ENCODE results near the gene COG8. TPM values are rescaled to one million over a fixed set of nuclear protein-coding genes. Genes with fewer than 3 reads are reported as not detected.
"Not testable (repeated sequence)": the region's sequence is repeated elsewhere in the genome, so short reads cannot be mapped to it uniquely, and the experiment has no call there.

Gene COG8
- total and polyA plus RNA-seq, 2 donors (not counting 3 experiments of a cell fraction or from before 2014, with no cell fraction given): 29.0 to 31.6 TPM

GRCh38 chr16:69360070-69360469 is 20.7 kb upstream of the COG8 start:
- FAIRE-seq; CTCF ChIA-PET; H3K4me3 ChIP-seq (replicated peaks in 1 of 3; ENCODE audit: insufficient read depth in 1 of 3, low read depth in 1 of 3, low read length in 3 of 3); H3K27me3 ChIP-seq (ENCODE audit: control insufficient read depth in 2 of 2, insufficient read depth in 2 of 2, low read length in 2 of 2); dilution Hi-C loops (cut with MboI; ENCODE audit: extremely low pct_ligation_motif_present, low sequenced_read_pairs); H3K4me1 ChIP-seq (ENCODE audit: control insufficient read depth, extremely low read depth, insufficient read depth, low read length); POLR2A ChIA-PET; H3K9me3 ChIP-seq (replicated peaks; ENCODE audit: control insufficient read depth, insufficient read depth, low read length); H3K9ac ChIP-seq (replicated peaks; ENCODE audit: extremely low read depth, insufficient read depth, low read length); H3K9me1 ChIP-seq (replicated peaks; ENCODE audit: control insufficient read depth, extremely low read depth, insufficient read depth, low read length); H3K79me2 ChIP-seq (ENCODE audit: control insufficient read depth, insufficient read depth, low read length); H3K27ac ChIP-seq (ENCODE audit: insufficient read depth, low read depth, low read length); BruUV-seq (replicated peaks); DNase-seq (ENCODE audit: low read depth, low spot score); intact Hi-C loops (cut with micrococcal nuclease); H4K20me1 ChIP-seq (replicated peaks; ENCODE audit: control insufficient read depth, extremely low read depth, insufficient read depth, low read length); H2AFZ ChIP-seq (ENCODE audit: low read depth, low read length); H3K4me2 ChIP-seq (ENCODE audit: insufficient read depth, low read length): not testable (repeated sequence)
- peaks cover 0 to 11% of the 10 kb centered on the region in 2 experiments for H3K36me3 ChIP-seq (ENCODE audit: control insufficient read depth in 2 of 2, extremely low read depth in 1 of 2, insufficient read depth in 2 of 2, low read length in 2 of 2)

GRCh38 chr16:69351309-69352027 is 12.1 kb upstream of the COG8 start, which contains the start of gene TMED6:
TMED6 (minus strand) TSS chr16:69351786; CDS start chr16:69351753, 33 bp downstream.
- dilution Hi-C loops (cut with MboI; ENCODE audit: extremely low pct_ligation_motif_present, low sequenced_read_pairs): no loop called here
- ChIA-PET CTCF (no interaction called here), POLR2A (interaction anchor here (0.6 kb wide), 1 partner anchor 94 kb away, joined by 10 read pairs; no protein-coding TSS in a partner anchor)
- Histone ChIP-seq H3K4me2 (ENCODE audit: insufficient read depth, low read length) (no peak within 1 kb of the TSS), H3K9me3 (replicated peaks; ENCODE audit: control insufficient read depth, insufficient read depth, low read length) (no peaks in the 10 kb centered on the region), H3K9ac (replicated peaks; ENCODE audit: extremely low read depth, insufficient read depth, low read length) (no peak within 1 kb of the TSS), H3K27me3 (ENCODE audit: control insufficient read depth in 2 of 2, insufficient read depth in 2 of 2, low read length in 2 of 2) (no peaks in the 10 kb centered on the region), H3K4me1 (ENCODE audit: control insufficient read depth, extremely low read depth, insufficient read depth, low read length) (no peaks in the 10 kb centered on the region), H3K4me3 (replicated peaks in 1 of 3; ENCODE audit: insufficient read depth in 1 of 3, low read depth in 1 of 3, low read length in 3 of 3) (no peak within 1 kb of the TSS), H4K20me1 (replicated peaks; ENCODE audit: control insufficient read depth, extremely low read depth, insufficient read depth, low read length) (no peaks in the 10 kb centered on the region), H3K36me3 (ENCODE audit: control insufficient read depth in 2 of 2, extremely low read depth in 1 of 2, insufficient read depth in 2 of 2, low read length in 2 of 2) (peaks cover 0 to 10% of the 10 kb centered on the region in 2 experiments), H3K27ac (ENCODE audit: insufficient read depth, low read depth, low read length) (no peak within 1 kb of the TSS), H3K79me2 (ENCODE audit: control insufficient read depth, insufficient read depth, low read length) (no peaks in the 10 kb centered on the region), H2AFZ (ENCODE audit: low read depth, low read length) (no peak within 1 kb of the TSS), H3K9me1 (replicated peaks; ENCODE audit: control insufficient read depth, extremely low read depth, insufficient read depth, low read length) (no peaks in the 10 kb centered on the region)
- no peak for DNase-seq (ENCODE audit: low read depth, low spot score)
- TF ChIP-seq EZH2 (IDR thresholded peaks at IDR 0.05; ENCODE audit: borderline replicate concordance, low read depth, low read length, severe bottlenecking) (no peak), GATA2 (IDR thresholded peaks at IDR 0.05; ENCODE audit: insufficient read depth, insufficient read length, low read depth, low read length) (no peak), MYC (IDR thresholded peaks at IDR 0.05; ENCODE audit: low read depth, low read length) (no peak), CTCF (IDR thresholded peaks at IDR 0.05; ENCODE audit: extremely low read depth in 1 of 2, insufficient read depth in 1 of 2, low read depth in 1 of 2, low read length in 2 of 2) (no peak), POLR2AphosphoS5 (IDR thresholded peaks at IDR 0.05; ENCODE audit: insufficient read depth, low read depth, low read length) (no peak), POLR2A (IDR thresholded peaks at IDR 0.05; ENCODE audit: low read depth, low read length) (no peak), FOS (IDR thresholded peaks at IDR 0.05; ENCODE audit: borderline replicate concordance, insufficient read depth, low read length) (no peak), JUN (IDR thresholded peaks at IDR 0.05; ENCODE audit: borderline replicate concordance, insufficient read depth, insufficient read length, low read depth) (no peak)
- TF ChIP-seq, protein P1, sequence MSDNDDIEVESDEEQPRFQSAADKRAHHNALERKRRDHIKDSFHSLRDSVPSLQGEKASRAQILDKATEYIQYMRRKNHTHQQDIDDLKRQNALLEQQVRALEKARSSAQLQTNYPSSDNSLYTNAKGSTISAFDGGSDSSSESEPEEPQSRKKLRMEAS (IDR thresholded peaks at IDR 0.05; ENCODE audit: insufficient read depth, insufficient read length): no peak
- intact Hi-C loops (cut with micrococcal nuclease): no loop called here
- no peak for FAIRE-seq
- BruUV-seq (replicated peaks): no TSS peak

Data from endothelial cell of umbilical vein (primary cell).